ENCODE results near the gene SS18L1. TPM values are rescaled to one million over a fixed set of nuclear protein-coding genes. Genes with fewer than 3 reads are reported as not detected.

The SS18L1 gene
- total RNA-seq, 4 donors from 2014 or later = 14.7 to 23.2 (median 22.1) TPM

DNA sequence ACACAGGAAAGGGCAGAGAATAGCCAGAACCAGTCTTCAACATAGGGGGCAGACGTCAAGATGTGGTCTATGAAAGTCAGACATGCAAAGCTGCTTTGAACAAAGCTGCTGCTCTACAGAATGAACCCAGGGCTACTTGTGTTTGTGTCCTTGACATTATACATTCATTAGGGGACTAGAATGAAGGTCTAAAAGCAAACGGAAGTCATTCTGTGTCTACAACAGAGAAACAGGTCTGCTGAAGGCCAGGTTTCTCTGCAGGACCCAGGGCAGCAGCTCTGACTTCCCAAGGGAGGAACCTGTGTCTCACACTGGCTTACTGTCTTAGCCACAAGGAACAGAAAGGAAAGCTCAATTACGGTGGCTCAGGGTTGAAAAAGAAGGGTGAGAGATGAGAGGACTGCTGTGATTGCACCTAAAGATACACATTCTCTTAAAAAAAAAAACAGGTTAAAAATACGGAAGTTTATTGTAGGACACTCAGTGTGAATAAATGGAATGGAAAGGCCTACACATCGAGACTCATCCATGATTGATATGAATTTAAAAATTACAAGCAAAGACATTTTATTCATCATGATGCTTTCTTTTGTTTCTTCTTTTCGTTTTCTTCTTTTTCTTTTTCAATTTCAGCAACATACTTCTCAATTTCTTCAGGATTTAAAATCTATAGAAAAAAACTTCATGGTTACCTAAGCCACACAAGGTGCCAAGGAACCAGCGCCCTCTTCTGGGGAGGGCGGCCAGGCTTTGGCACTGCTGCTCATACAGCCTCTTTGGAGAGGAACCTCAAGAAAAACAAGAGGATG lies 7.1 kb upstream of the SS18L1 start:
- Histone ChIP-seq H3K27me3 (no peaks in the 10 kb centered on the region), H3K36me3 (peaks cover 0 to 55% (median 22%) of the 10 kb centered on the region in 4 donors), H3K27ac (no peak overlapping the region), H3K4me3 (no peak overlapping the region), H3K4me1 (peaks cover 7 to 16% (median 8%) of the 10 kb centered on the region in 4 donors), H3K9me3 (no peaks in the 10 kb centered on the region)
- 48 to 76% methylated on average over 4 to 8 of the region's 8 CpGs for WGBS, 2 donors (ENCODE audit: low coverage in 1 of 2)
- intact Hi-C loops (cut with DNase I; ENCODE audit: low total_unique reads) (loop anchor here (5.0 kb wide), 2 partner anchors 74 to 114 kb away; no protein-coding TSS in a partner anchor), in situ Hi-C loops (cut with MboI; ENCODE audit: low pct_ligation_motif_present in 1 of 4, low pct_unique_long_range_greater_than_20kb in 1 of 4, low sequenced_read_pairs in 3 of 4) (loop anchor here in 1 of 4 donors (5.0 kb wide), 1 partner anchor 124 kb away; no protein-coding TSS in a partner anchor)
- TF ChIP-seq EP300 (IDR thresholded peaks at IDR 0.05; ENCODE audit: low read depth) = no peak
- peak in 1 of 3 donors; percentile 16 for TF ChIP-seq POLR2AphosphoS5 (IDR thresholded peaks at IDR 0.05)
- TF ChIP-seq, protein P1, sequence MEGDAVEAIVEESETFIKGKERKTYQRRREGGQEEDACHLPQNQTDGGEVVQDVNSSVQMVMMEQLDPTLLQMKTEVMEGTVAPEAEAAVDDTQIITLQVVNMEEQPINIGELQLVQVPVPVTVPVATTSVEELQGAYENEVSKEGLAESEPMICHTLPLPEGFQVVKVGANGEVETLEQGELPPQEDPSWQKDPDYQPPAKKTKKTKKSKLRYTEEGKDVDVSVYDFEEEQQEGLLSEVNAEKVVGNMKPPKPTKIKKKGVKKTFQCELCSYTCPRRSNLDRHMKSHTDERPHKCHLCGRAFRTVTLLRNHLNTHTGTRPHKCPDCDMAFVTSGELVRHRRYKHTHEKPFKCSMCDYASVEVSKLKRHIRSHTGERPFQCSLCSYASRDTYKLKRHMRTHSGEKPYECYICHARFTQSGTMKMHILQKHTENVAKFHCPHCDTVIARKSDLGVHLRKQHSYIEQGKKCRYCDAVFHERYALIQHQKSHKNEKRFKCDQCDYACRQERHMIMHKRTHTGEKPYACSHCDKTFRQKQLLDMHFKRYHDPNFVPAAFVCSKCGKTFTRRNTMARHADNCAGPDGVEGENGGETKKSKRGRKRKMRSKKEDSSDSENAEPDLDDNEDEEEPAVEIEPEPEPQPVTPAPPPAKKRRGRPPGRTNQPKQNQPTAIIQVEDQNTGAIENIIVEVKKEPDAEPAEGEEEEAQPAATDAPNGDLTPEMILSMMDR (IDR thresholded peaks at IDR 0.05) = peak; percentile 69 to 78 (median 73)
- DNase-seq = peak; percentile 72

DNA sequence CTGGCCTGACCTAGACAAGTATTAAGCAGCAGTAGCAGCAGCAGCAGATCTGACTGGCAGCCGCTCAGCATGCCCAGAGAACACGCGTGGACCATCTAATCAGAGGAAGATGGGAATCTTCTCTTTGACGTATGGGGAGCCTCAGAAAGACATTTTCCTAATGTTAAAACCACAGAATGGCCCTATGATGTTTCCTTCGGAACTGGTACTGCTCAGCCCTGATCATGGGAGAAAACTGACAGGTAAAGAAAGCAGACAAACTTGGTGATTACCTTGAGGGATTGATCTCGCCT lies 6.5 kb upstream of the SS18L1 start:
- in situ Hi-C loops (cut with MboI; ENCODE audit: low pct_ligation_motif_present in 1 of 4, low pct_unique_long_range_greater_than_20kb in 1 of 4, low sequenced_read_pairs in 3 of 4) (loop anchor here in 1 of 4 donors (5.0 kb wide), 1 partner anchor 125 kb away; no protein-coding TSS in a partner anchor), intact Hi-C loops (cut with DNase I; ENCODE audit: low total_unique reads) (loop anchor here (5.0 kb wide), 2 partner anchors 75 to 115 kb away; no protein-coding TSS in a partner anchor)
- Histone ChIP-seq H3K27ac (no peak overlapping the region), H3K27me3 (no peaks in the 10 kb centered on the region), H3K36me3 (peaks cover 0 to 50% (median 19%) of the 10 kb centered on the region in 4 donors), H3K4me1 (peaks cover 12 to 22% (median 13%) of the 10 kb centered on the region in 4 donors), H3K9me3 (no peaks in the 10 kb centered on the region), H3K4me3 (no peak overlapping the region)
- TF ChIP-seq, protein P1 (IDR thresholded peaks at IDR 0.05) = no peak
- TF ChIP-seq POLR2AphosphoS5 (IDR thresholded peaks at IDR 0.05) = no peak
- TF ChIP-seq POLR2A (IDR thresholded peaks at IDR 0.05) = no peak
- no peak for TF ChIP-seq EP300 (IDR thresholded peaks at IDR 0.05; ENCODE audit: low read depth)
- 72% methylated on average over 6 of the region's 6 CpGs; no CpG with 5 or more reads in 1 of the 2 donors for WGBS, 2 donors (ENCODE audit: low coverage in 1 of 2)
- DNase-seq = no peak

DNA sequence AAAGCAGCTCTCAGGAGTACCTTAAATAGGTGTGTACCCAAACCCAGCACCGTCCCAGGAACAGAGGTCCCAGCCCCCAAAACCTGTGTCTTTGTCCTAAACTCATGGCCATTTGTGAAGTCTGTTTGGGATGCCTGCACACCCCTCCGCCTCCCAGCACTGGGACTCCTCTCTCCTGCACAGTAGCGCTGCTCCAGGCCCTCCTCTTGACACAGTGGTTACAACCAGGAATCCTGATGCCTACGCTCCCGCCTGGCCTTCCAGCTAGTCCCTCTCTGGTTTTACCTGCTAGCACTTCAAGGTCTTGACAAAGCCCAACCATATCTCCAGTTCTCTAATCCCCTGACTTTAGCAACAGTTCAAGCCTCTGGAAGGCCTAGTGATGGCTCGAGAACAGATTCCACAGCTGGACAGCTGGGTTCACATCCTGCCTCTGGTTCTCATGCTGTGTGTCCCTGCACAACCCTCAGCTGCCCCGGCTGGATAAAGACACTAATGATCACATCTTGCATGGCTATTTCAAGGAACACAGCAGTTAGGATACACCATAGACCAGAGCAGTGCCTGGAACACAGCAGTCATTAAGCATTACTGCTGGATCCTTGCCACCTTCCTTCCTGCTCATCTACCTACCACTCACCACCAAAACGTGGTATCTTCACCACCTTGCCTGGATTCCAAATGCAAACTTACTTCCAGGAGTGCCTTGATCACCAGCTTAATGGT lies 5.9 kb upstream of the SS18L1 start:
- in situ Hi-C loops (cut with MboI; ENCODE audit: low pct_ligation_motif_present in 1 of 4, low pct_unique_long_range_greater_than_20kb in 1 of 4, low sequenced_read_pairs in 3 of 4) (loop anchor here in 1 of 4 donors (5.0 kb wide), 1 partner anchor 125 kb away; no protein-coding TSS in a partner anchor), intact Hi-C loops (cut with DNase I; ENCODE audit: low total_unique reads) (loop anchor here (5.0 kb wide), 2 partner anchors 75 to 115 kb away; no protein-coding TSS in a partner anchor)
- H3K9me3 ChIP-seq = no peaks in the 10 kb centered on the region
- no peak overlapping the region for H3K27ac ChIP-seq
- 80 to 88% methylated on average over 1 to 8 of the region's 8 CpGs for WGBS, 2 donors (ENCODE audit: low coverage in 1 of 2)
- DNase-seq = no peak
- no peak overlapping the region for H3K4me3 ChIP-seq
- H3K27me3 ChIP-seq = no peaks in the 10 kb centered on the region
- no peak for TF ChIP-seq POLR2AphosphoS5 (IDR thresholded peaks at IDR 0.05)
- no peak for TF ChIP-seq POLR2A (IDR thresholded peaks at IDR 0.05)
- TF ChIP-seq, protein P1 (IDR thresholded peaks at IDR 0.05) = no peak
- TF ChIP-seq EP300 (IDR thresholded peaks at IDR 0.05; ENCODE audit: low read depth) = no peak
- peaks cover 0 to 49% (median 17%) of the 10 kb centered on the region in 4 donors for H3K36me3 ChIP-seq
- peaks cover 14 to 24% (median 15%) of the 10 kb centered on the region in 4 donors for H3K4me1 ChIP-seq

DNA sequence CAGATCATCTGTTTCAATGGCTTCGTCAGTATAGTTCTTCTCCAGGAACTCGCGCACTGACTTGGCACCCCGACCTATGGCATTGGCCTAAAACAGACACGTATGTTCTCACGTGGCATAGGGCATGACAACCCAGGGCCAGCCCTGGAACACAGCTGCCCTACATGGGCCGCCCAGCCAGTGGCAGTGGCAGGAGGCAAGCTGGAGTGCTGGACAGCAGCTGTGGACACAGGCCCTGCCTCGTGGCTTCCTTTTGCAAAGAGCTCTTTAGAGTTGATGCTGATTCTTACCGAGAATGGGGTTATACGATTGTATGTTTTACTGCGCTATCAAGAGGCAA lies 5.4 kb upstream of the SS18L1 start:
- in situ Hi-C loops (cut with MboI; ENCODE audit: low pct_ligation_motif_present in 1 of 4, low pct_unique_long_range_greater_than_20kb in 1 of 4, low sequenced_read_pairs in 3 of 4) = loop anchor here in 1 of 4 donors (5.0 kb wide), 1 partner anchor 126 kb away; no protein-coding TSS in a partner anchor
- whole genome bisulfite sequencing, 2 donors (ENCODE audit: low coverage in 1 of 2) = 78% methylated on average over 11 of the region's 11 CpGs; no CpG with 5 or more reads in 1 of the 2 donors
- peaks cover 14 to 24% (median 15%) of the 10 kb centered on the region in 4 donors for H3K4me1 ChIP-seq
- no peak overlapping the region for H3K27ac ChIP-seq
- TF ChIP-seq, protein P1 (IDR thresholded peaks at IDR 0.05) = no peak
- no peak for TF ChIP-seq POLR2AphosphoS5 (IDR thresholded peaks at IDR 0.05)
- no peak for TF ChIP-seq EP300 (IDR thresholded peaks at IDR 0.05; ENCODE audit: low read depth)
- no peak for TF ChIP-seq POLR2A (IDR thresholded peaks at IDR 0.05)
- intact Hi-C loops (cut with DNase I; ENCODE audit: low total_unique reads) = loop anchor here (5.0 kb wide), 2 partner anchors 76 to 116 kb away; no protein-coding TSS in a partner anchor
- no peak overlapping the region for H3K4me3 ChIP-seq
- no peaks in the 10 kb centered on the region for H3K27me3 ChIP-seq
- no peak for DNase-seq
- no peaks in the 10 kb centered on the region for H3K9me3 ChIP-seq
- peaks cover 0 to 49% (median 17%) of the 10 kb centered on the region in 4 donors for H3K36me3 ChIP-seq
